Mesenchymal stem cell (in vitro differentiated cells and primary cell): ENCODE measurements around the gene CAPN11.

Source experiments
- DNase-seq: peaks from one replicate; pipeline ENCODE4 v3.0.0-alpha.2; 2013
- H2AFZ ChIP-seq: one replicate; pipeline ENCODE4 v1.6.1; 2013; ENCODE audit warnings: low read depth, mild to moderate bottlenecking, control low read depth, inconsistent platforms, low read length, moderate library complexity
- H2AK5ac ChIP-seq: 2 replicates; pipeline ENCODE4 v1.6.1; 2013; ENCODE audit warnings: low read length, moderate library complexity, mild to moderate bottlenecking, inconsistent platforms; ENCODE audit not compliant: severe bottlenecking
- H2BK120ac ChIP-seq: one replicate; pipeline ENCODE4 v1.6.1; 2013; ENCODE audit warnings: low read depth, mild to moderate bottlenecking, inconsistent platforms, low read length, moderate library complexity
- H2BK12ac ChIP-seq, 2 experiments: one replicate each; pipeline ENCODE4 v1.6.1; 2013; ENCODE audit warnings: inconsistent platforms in 2 of 2, low read length in 2 of 2, mild to moderate bottlenecking in 2 of 2, moderate library complexity in 2 of 2, control low read depth in 1 of 2
- H2BK15ac ChIP-seq: one replicate; pipeline ENCODE4 v1.6.1; 2013; ENCODE audit warnings: mild to moderate bottlenecking, low read depth, inconsistent platforms; ENCODE audit not compliant: poor library complexity, severe bottlenecking
- H2BK5ac ChIP-seq: 2 replicates; pipeline ENCODE4 v1.6.1; 2013; ENCODE audit warnings: low read depth, mild to moderate bottlenecking, low read length, control low read depth, inconsistent platforms; ENCODE audit not compliant: poor library complexity, severe bottlenecking
- H3K14ac ChIP-seq, 2 experiments: one replicate each; pipeline ENCODE4 v1.6.1; 2013; ENCODE audit warnings: inconsistent platforms in 2 of 2, low read length in 2 of 2, control low read depth in 1 of 2, mild to moderate bottlenecking in 1 of 2, moderate library complexity in 1 of 2
- H3K18ac ChIP-seq, 2 experiments: one replicate each; pipeline ENCODE4 v1.6.1; 2013; ENCODE audit warnings: inconsistent platforms in 2 of 2, low read length in 2 of 2, control low read depth in 1 of 2, low read depth in 1 of 2, mild to moderate bottlenecking in 1 of 2
- H3K23ac ChIP-seq, 2 experiments: one replicate each; pipeline ENCODE4 v1.6.1; 2013; ENCODE audit warnings: inconsistent platforms in 2 of 2, low read length in 2 of 2, mild to moderate bottlenecking in 2 of 2, moderate library complexity in 2 of 2, control low read depth in 1 of 2
- H3K27ac ChIP-seq: 2 replicates; pipeline ENCODE4 v1.5.1; 2013; ENCODE audit warnings: mild to moderate bottlenecking, moderate library complexity, low read length, control low read depth, inconsistent platforms; ENCODE audit not compliant: poor library complexity, severe bottlenecking
- H3K27me3 ChIP-seq, 2 experiments: 2 replicates each; pipeline versions ENCODE4 v1.6.1 to v1.7.0; 2013; ENCODE audit warnings: low read length in 2 of 2, mild to moderate bottlenecking in 2 of 2, moderate library complexity in 2 of 2, control low read depth in 1 of 2, inconsistent platforms in 1 of 2; ENCODE audit not compliant: control insufficient read depth in 1 of 2, insufficient read depth in 1 of 2
- H3K36me3 ChIP-seq, 2 experiments: 2 replicates each; pipeline versions ENCODE4 v1.6.1 to v1.7.0; 2013; ENCODE audit warnings: low read length in 2 of 2, control low read depth in 1 of 2, inconsistent platforms in 1 of 2, low read depth in 1 of 2, mild to moderate bottlenecking in 1 of 2; ENCODE audit not compliant: insufficient read depth in 2 of 2, control insufficient read depth in 1 of 2
- H3K4ac ChIP-seq, 2 experiments: one replicate each; pipeline ENCODE4 v1.6.1; 2013; ENCODE audit warnings: inconsistent platforms in 2 of 2, low read length in 2 of 2, mild to moderate bottlenecking in 2 of 2, moderate library complexity in 2 of 2, control low read depth in 1 of 2, low read depth in 1 of 2
- H3K4me1 ChIP-seq: 2 replicates; pipeline ENCODE4 v1.6.1; 2013; ENCODE audit warnings: low read depth, low read length, control low read depth; ENCODE audit not compliant: control insufficient read depth, insufficient read depth
- H3K4me2 ChIP-seq: 2 replicates; pipeline ENCODE4 v1.6.1; 2013; ENCODE audit warnings: low read length, mild to moderate bottlenecking, inconsistent platforms; ENCODE audit not compliant: poor library complexity, severe bottlenecking
- H3K4me3 ChIP-seq, 2 experiments: 2 replicates each; pipeline versions ENCODE4 v1.5.1 to v1.7.0; 2013; ENCODE audit warnings: low read length in 2 of 2, mild to moderate bottlenecking in 2 of 2, control low read depth in 1 of 2, low read depth in 1 of 2; ENCODE audit not compliant: insufficient read depth in 1 of 2
- H3K79me1 ChIP-seq: replicated peaks from 2 replicates; pipeline ENCODE4 v1.6.1; 2013; ENCODE audit warnings: mild to moderate bottlenecking, control low read depth, low read length, inconsistent platforms; ENCODE audit not compliant: poor library complexity, severe bottlenecking
- H3K9ac ChIP-seq: 2 replicates; pipeline ENCODE4 v1.7.0; 2013; ENCODE audit warnings: mild to moderate bottlenecking, low read length, moderate library complexity
- H3K9me3 ChIP-seq: 2 replicates; pipeline ENCODE4 v1.7.0; 2013; ENCODE audit warnings: mild to moderate bottlenecking, low read length; ENCODE audit not compliant: control insufficient read depth
- H4K8ac ChIP-seq: one replicate; pipeline ENCODE4 v1.6.1; 2013; ENCODE audit warnings: inconsistent platforms, mild to moderate bottlenecking, low read length, moderate library complexity
- H4K91ac ChIP-seq: one replicate; pipeline ENCODE4 v1.6.1; 2013; ENCODE audit warnings: mild to moderate bottlenecking, low read length, inconsistent platforms
- WGBS: methylation state at CpG from one replicate; pipeline ENCODE4 v1.1.7; 2013; ENCODE audit warnings: mixed read lengths; 5-methylcytosine and 5-hydroxymethylcytosine counted together

The CAPN11 gene

GRCh38 chr6:44138717-44139350 is 19.8 kb upstream of the CAPN11 start:
- Histone ChIP-seq H3K18ac (no peak overlapping the region), H3K4me2 (no peak overlapping the region), H3K4me3 (no peak overlapping the region), H2BK12ac (no peak overlapping the region), H2AFZ (no peak overlapping the region), H2BK5ac (no peak overlapping the region), H3K4me1 (no peaks in the 10 kb centered on the region), H3K14ac (no peak overlapping the region), H2AK5ac (no peak overlapping the region), H3K27ac (no peak overlapping the region), H3K27me3 (no peaks in the 10 kb centered on the region), H3K36me3 (peaks cover 83 to 88% of the 10 kb centered on the region in 2 experiments), H3K4ac (no peak overlapping the region), H3K79me1 (peaks cover 51% of the 10 kb centered on the region), H3K9me3 (no peaks in the 10 kb centered on the region), H4K8ac (no peak overlapping the region), H4K91ac (no peak overlapping the region), H3K23ac (no peak overlapping the region), H2BK120ac (no peak overlapping the region), H3K9ac (no peak overlapping the region), H2BK15ac (no peak overlapping the region)
- WGBS: 61% methylated on average over 4 of the region's 6 CpGs
- no peak for DNase-seq

DNA sequence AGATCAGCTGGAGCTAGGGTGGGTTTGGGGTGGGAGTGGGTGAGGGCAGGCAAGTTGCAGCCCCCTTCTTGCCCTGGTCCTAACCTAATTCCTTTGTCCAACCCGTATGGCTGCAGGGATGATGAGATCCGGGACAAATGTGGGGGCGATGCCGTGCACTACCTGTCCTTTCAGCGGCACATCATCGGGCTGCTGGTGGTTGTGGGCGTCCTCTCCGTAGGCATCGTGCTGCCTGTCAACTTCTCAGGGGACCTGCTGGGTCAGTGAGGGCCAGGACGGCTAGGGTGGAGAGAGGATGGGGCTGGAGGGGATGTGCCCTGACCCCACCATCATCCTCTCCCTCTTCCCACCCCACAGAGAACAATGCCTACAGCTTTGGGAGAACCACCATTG is 19.3 kb upstream of the CAPN11 start:
- H3K9me3 ChIP-seq: no peaks in the 10 kb centered on the region
- H3K23ac ChIP-seq: no peak overlapping the region
- DNase-seq: no peak
- H2BK120ac ChIP-seq: no peak overlapping the region
- no peak overlapping the region for H3K18ac ChIP-seq
- H3K9ac ChIP-seq: no peak overlapping the region
- no peaks in the 10 kb centered on the region for H3K4me1 ChIP-seq
- H4K8ac ChIP-seq: no peak overlapping the region
- peaks cover 47% of the 10 kb centered on the region for H3K79me1 ChIP-seq
- H2AFZ ChIP-seq: no peak overlapping the region
- no peak overlapping the region for H2AK5ac ChIP-seq
- H2BK15ac ChIP-seq: no peak overlapping the region
- peaks cover 83 to 92% of the 10 kb centered on the region in 2 experiments for H3K36me3 ChIP-seq
- H3K27ac ChIP-seq: no peak overlapping the region
- 98% methylated on average over 6 of the region's 10 CpGs for WGBS
- H3K14ac ChIP-seq: no peak overlapping the region
- H2BK5ac ChIP-seq: no peak overlapping the region
- no peak overlapping the region for H3K4me3 ChIP-seq
- H3K4me2 ChIP-seq: no peak overlapping the region
- H3K4ac ChIP-seq: no peak overlapping the region
- no peak overlapping the region for H2BK12ac ChIP-seq
- no peak overlapping the region for H4K91ac ChIP-seq
- H3K27me3 ChIP-seq: no peaks in the 10 kb centered on the region

DNA sequence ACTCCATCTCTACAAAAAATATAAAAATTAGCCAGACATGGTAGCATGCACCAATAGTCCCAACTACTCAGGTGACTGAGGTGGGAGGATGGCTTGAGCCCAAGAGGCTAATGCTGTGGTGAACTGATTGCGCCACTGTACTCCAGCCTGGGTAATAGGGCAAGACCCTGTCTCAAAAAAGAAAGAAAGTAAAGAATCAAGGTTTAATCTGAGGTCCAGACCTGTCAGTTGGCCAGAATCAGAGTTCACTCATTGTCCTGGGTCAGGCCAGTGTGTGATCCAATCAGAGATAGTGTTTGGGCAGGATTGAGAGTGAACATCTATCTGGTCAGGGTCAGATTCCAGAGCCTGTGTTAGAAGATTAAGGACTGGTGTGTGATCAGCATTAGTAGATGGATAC is 15.8 kb upstream of the CAPN11 start:
- 52% methylated on average over 1 of the region's 1 CpG for WGBS

GRCh38 chr6:44143731-44144130 is 14.9 kb upstream of the CAPN11 start:
- Histone ChIP-seq H2AK5ac (no peak overlapping the region), H3K4me1 (no peaks in the 10 kb centered on the region), H4K8ac (no peak overlapping the region), H2BK15ac (no peak overlapping the region), H3K79me1 (peaks cover 20% of the 10 kb centered on the region), H3K18ac (no peak overlapping the region), H2BK5ac (no peak overlapping the region), H2BK120ac (no peak overlapping the region), H3K27ac (no peak overlapping the region), H3K9me3 (no peaks in the 10 kb centered on the region), H4K91ac (no peak overlapping the region), H2AFZ (no peak overlapping the region), H3K14ac (no peak overlapping the region), H3K4me3 (no peak overlapping the region), H3K4me2 (no peak overlapping the region), H3K4ac (no peak overlapping the region), H3K9ac (no peak overlapping the region), H3K27me3 (no peaks in the 10 kb centered on the region), H2BK12ac (no peak overlapping the region), H3K23ac (no peak overlapping the region), H3K36me3 (peaks cover 78 to 88% of the 10 kb centered on the region in 2 experiments)
- no CpG with 5 or more reads among the region's 1 CpG for WGBS
- DNase-seq: no peak

More for the DNA sequence above, 15.8 kb upstream of the CAPN11 start:
- Histone ChIP-seq H3K18ac (no peak overlapping the region), H2AFZ (no peak overlapping the region), H3K27me3 (no peaks in the 10 kb centered on the region), H2AK5ac (no peak overlapping the region), H3K23ac (no peak overlapping the region), H3K4me2 (no peak overlapping the region), H3K9ac (no peak overlapping the region), H2BK12ac (no peak overlapping the region), H3K9me3 (no peaks in the 10 kb centered on the region), H3K36me3 (peaks cover 75 to 87% of the 10 kb centered on the region in 2 experiments), H4K91ac (no peak overlapping the region), H2BK120ac (no peak overlapping the region), H4K8ac (no peak overlapping the region), H2BK15ac (no peak overlapping the region), H2BK5ac (no peak overlapping the region), H3K79me1 (peaks cover 24% of the 10 kb centered on the region), H3K27ac (no peak overlapping the region), H3K14ac (no peak overlapping the region), H3K4ac (no peak overlapping the region), H3K4me1 (no peaks in the 10 kb centered on the region), H3K4me3 (no peak overlapping the region)
- no peak for DNase-seq
